GM12878 (cell line): ENCODE results near the gene GP5. TPM values are rescaled to one million over a fixed set of nuclear protein-coding genes. Genes with fewer than 3 reads are reported as not detected.

ENCODE experiments used
- ATAC-seq: fragments of 200-7000 bp; cut with Tn5 transposase; 3 replicates; pipeline ENCODE4 v1.9.1; 2020; ENCODE audit warnings: mild to moderate bottlenecking, moderate library complexity
- BruUV-seq: library from RNA; stranded (reverse); fragments of 400-500 nt; replicated peaks from 2 replicates; lab custom pipeline; 2021; lab: Mats Ljungman, UMichigan
- CTCF ChIA-PET: fragments of 300-600 bp; sonication (Branson Sonifier 250); formaldehyde crosslinking; extraction: SDS; loops from one replicate; lab custom pipeline; 2021; ENCODE audit warnings: inconsistent platforms; lab: Yijun Ruan, JAX
- POLR2A ChIA-PET: fragments of 350-600 bp; formaldehyde crosslinking; extraction: SDS; loops from one replicate; lab custom pipeline; 2021; ENCODE audit warnings: inconsistent platforms; lab: Charles Lee
- RAD21 ChIA-PET: fragments of 300-600 bp; sonication (Branson Sonifier 250); formaldehyde crosslinking; loops from one replicate; lab custom pipeline; 2023; ENCODE audit warnings: antibody characterized with exemption; ENCODE audit not compliant: unreplicated experiment; lab: Charles Lee
- SMC1A ChIA-PET: fragments of 300-600 bp; sonication (Branson Sonifier 250); formaldehyde crosslinking; loops from one replicate; lab custom pipeline; 2023; ENCODE audit not compliant: unreplicated experiment, uncharacterized antibody; lab: Charles Lee
- DNase-seq: peaks from one replicate; pipeline ENCODE4 v3.0.0-alpha.2; 2011; ENCODE audit warnings: low read depth, low spot score
- FAIRE-seq: peaks from 3 replicates; lab custom pipeline; 2011; peaks lifted over from hg19 to GRCh38; lab: Jason Lieb, UNC
- H2AFZ ChIP-seq: 2 replicates; pipeline ENCODE4 v1.6.0; 2011; ENCODE audit warnings: low read depth, low read length, control low read depth; ENCODE audit not compliant: control insufficient read depth
- H3K27ac ChIP-seq: 2 replicates; pipeline ENCODE4 v1.5.1; 2011; ENCODE audit warnings: control low read depth; ENCODE audit not compliant: control insufficient read depth, insufficient read depth
- H3K27me3 ChIP-seq, 2 experiments: replicated peaks in 1 of 2; 2 replicates each; pipeline versions ENCODE4 v1.6.0 to v1.6.1; 2011; ENCODE audit warnings: low read length in 1 of 2; ENCODE audit not compliant: control insufficient read depth in 2 of 2, insufficient read depth in 2 of 2
- H3K36me3 ChIP-seq, 2 experiments: 2 replicates each; pipeline ENCODE4 v1.5.1; 2011; ENCODE audit warnings: low read length in 1 of 2; ENCODE audit not compliant: control insufficient read depth in 2 of 2, insufficient read depth in 2 of 2
- H3K4me1 ChIP-seq: 2 replicates; pipeline ENCODE4 v1.6.1; 2011; ENCODE audit warnings: mild to moderate bottlenecking, low read length, moderate library complexity, mixed read lengths; ENCODE audit not compliant: control insufficient read depth, insufficient read depth
- H3K4me2 ChIP-seq: 2 replicates; pipeline ENCODE4 v1.6.0; 2011; ENCODE audit warnings: control low read depth; ENCODE audit not compliant: control insufficient read depth, insufficient read depth
- H3K4me3 ChIP-seq: fragments of 200-600 bp; sonication (generic); 2 replicates; pipeline ENCODE4 v1.5.1; 2016
- H3K79me2 ChIP-seq: 2 replicates; pipeline ENCODE4 v1.6.0; 2011; ENCODE audit warnings: low read length; ENCODE audit not compliant: control insufficient read depth, insufficient read depth
- H3K9ac ChIP-seq: 2 replicates; pipeline ENCODE4 v1.8.0; 2011; ENCODE audit warnings: low read length, control low read depth, mixed read lengths; ENCODE audit not compliant: control insufficient read depth, insufficient read depth
- H3K9me3 ChIP-seq: replicated peaks from 3 replicates; pipeline ENCODE4 v1.5.1; 2011; ENCODE audit warnings: mild to moderate bottlenecking, low read length; ENCODE audit not compliant: control insufficient read depth, insufficient read depth
- H4K20me1 ChIP-seq: 2 replicates; pipeline ENCODE4 v1.6.0; 2011; ENCODE audit not compliant: control insufficient read depth, insufficient read depth
- ATF7 ChIP-seq: fragments of 450-650 bp; IDR thresholded peaks from 2 replicates; pipeline ENCODE4 v1.6.1; 2016; ENCODE audit warnings: low read depth, mild to moderate bottlenecking
- CUX1 ChIP-seq: IDR thresholded peaks from 2 replicates; pipeline ENCODE4 v1.6.1; 2012; ENCODE audit warnings: improper control_type of control experiment, low read depth, low read length; ENCODE audit not compliant: insufficient replicate concordance
- GABPA ChIP-seq: IDR thresholded peaks from 2 replicates; pipeline ENCODE4 v1.6.1; 2014; ENCODE audit warnings: antibody characterized with exemption, low read depth, mild to moderate bottlenecking, inconsistent platforms
- HDAC6 ChIP-seq: fragments of 200-600 bp; sonication (generic); IDR thresholded peaks from one replicate; pipeline ENCODE4 v1.8.0; 2017; ENCODE audit warnings: antibody characterized with exemption; ENCODE audit not compliant: unreplicated experiment
- IKZF2 ChIP-seq, 2 experiments: fragments of 450-650 bp; IDR thresholded peaks; 2 replicates each; pipeline ENCODE4 v1.6.1; 2017; ENCODE audit warnings: mild to moderate bottlenecking in 2 of 2, moderate library complexity in 2 of 2
- MEF2B ChIP-seq: fragments of 450-650 bp; IDR thresholded peaks from 2 replicates; pipeline ENCODE4 v1.6.1; 2018; ENCODE audit warnings: mild to moderate bottlenecking, moderate library complexity; ENCODE audit not compliant: partially characterized antibody, poor library complexity, severe bottlenecking
- PRDM15 ChIP-seq: fragments of 450-650 bp; formaldehyde crosslinking; IDR thresholded peaks from 2 replicates; pipeline ENCODE4 v1.4.0; 2020; ENCODE audit warnings: mild to moderate bottlenecking, moderate library complexity
- RELA ChIP-seq: fragments of 450-650 bp; IDR thresholded peaks from 2 replicates; pipeline ENCODE4 v1.8.0; 2014; ENCODE audit warnings: borderline replicate concordance; ENCODE audit not compliant: partially characterized antibody
- RELB ChIP-seq: fragments of 450-650 bp; IDR thresholded peaks from 2 replicates; pipeline ENCODE4 v1.6.1; 2017; ENCODE audit warnings: low read depth, mild to moderate bottlenecking, moderate library complexity
- SREBF1 ChIP-seq: IDR thresholded peaks from 2 replicates; pipeline ENCODE4 v1.6.1; 2012; ENCODE audit warnings: mild to moderate bottlenecking, low read length
- YY1 ChIP-seq: IDR thresholded peaks from 2 replicates; pipeline ENCODE4 v1.6.1; 2011; ENCODE audit warnings: low read depth, mild to moderate bottlenecking, low read length
- WGBS: methylation state at CpG from one replicate; pipeline ENCODE4 v1.1.6; 2016; ENCODE audit warnings: low lambda C conversion rate; ENCODE audit not compliant: insufficient replicate concordance, insufficient coverage; ENCODE audit errors: missing lambda C conversion rate; 5-methylcytosine and 5-hydroxymethylcytosine counted together
- in situ Hi-C: fragments of 300-500 bp; cut with MboI; formaldehyde crosslinking; loops from 9 replicates; pipeline ENCODE4 v1.14.3; 2018; ENCODE audit warnings: mixed read lengths
- intact Hi-C: fragments of 100-400 bp; cut with micrococcal nuclease; formaldehyde crosslinking; loops from one replicate; pipeline ENCODE4 v1.14.2; 2022; ENCODE audit not compliant: unreplicated experiment
- polyA plus RNA-seq, 11 experiments: library from polyadenylated mRNA; depleted of rRNA in 4 of 11; unstranded in 6 of 11; stranded (reverse) in 5 of 11; fragments of >200 nt; fragmentation: Nextera tagmentation in 4 of 11; fragmentation: Illumina TruSeq in 1 of 11; extraction: Ambion mirVana in 4 of 11; extraction: Trizol in 1 of 11; gene quantifications; 1 replicate in 1 of 11; 2 replicates in 10 of 11; pipeline versions ENCODE4 v1.2.1 to v1.2.3, GENCODE V29; 2011 to 2016; ENCODE audit warnings: inconsistent platforms in 2 of 11, missing spikeins in 2 of 11, low read depth in 1 of 11
- total RNA-seq, 4 experiments: library from RNA; depleted of rRNA in 3 of 4; stranded (reverse); fragments of >200 nt in 3 of 4; fragmentation: Illumina TruSeq in 1 of 4; extraction: Trizol in 1 of 4; gene quantifications; 2 replicates each; pipeline versions ENCODE4 v1.2.1 to v1.2.3, GENCODE V29; 2013 to 2021

The GP5 gene
- total and polyA plus RNA-seq, 10 of the 15 experiments (the other 5 are each of a cell fraction or from before 2014, with no cell fraction given), result not detected

GRCh38 chr3:194386648-194387047, 12.4 kb downstream of the GP5 start:
- ChIA-PET POLR2A (no interaction called here), CTCF (interaction anchor here (1.1 kb wide), 1 partner anchor 53 kb away, joined by 4 read pairs; no protein-coding TSS in a partner anchor), SMC1A (no interaction called here), RAD21 (no interaction called here)
- no peaks in the 10 kb centered on the region for H4K20me1 ChIP-seq
- no peak overlapping the region for H3K9ac ChIP-seq
- no peak overlapping the region for H3K4me3 ChIP-seq
- no peak overlapping the region for H3K4me2 ChIP-seq
- intact Hi-C loops, result no loop called here
- no peaks in the 10 kb centered on the region for H3K79me2 ChIP-seq
- DNase-seq, result no peak
- no peaks in the 10 kb centered on the region for H3K4me1 ChIP-seq
- no TSS peak for BruUV-seq
- FAIRE-seq, result no peak
- WGBS, result 37% methylated on average over 7 of the region's 7 CpGs
- TF ChIP-seq HDAC6, result no peak
- TF ChIP-seq PRDM15 (CRISPR knock-in tag), result no peak
- TF ChIP-seq RELB, result no peak
- TF ChIP-seq RELA, result no peak
- TF ChIP-seq MEF2B, result no peak
- TF ChIP-seq SREBF1, result no peak
- TF ChIP-seq CUX1, result no peak
- no peak for TF ChIP-seq YY1
- no peak for TF ChIP-seq ATF7
- no peak for TF ChIP-seq GABPA
- no peak for TF ChIP-seq IKZF2 (IDR thresholded peaks at IDR 0.05)
- no peak overlapping the region for H3K27ac ChIP-seq
- in situ Hi-C loops, result no loop called here
- H3K27me3 ChIP-seq, result no peaks in the 10 kb centered on the region
- ATAC-seq, result no peak
- H2AFZ ChIP-seq, result no peak overlapping the region
- H3K9me3 ChIP-seq, result peaks cover 2% of the 10 kb centered on the region; the same call in 1 of the 3 replicates
- H3K36me3 ChIP-seq, result no peaks in the 10 kb centered on the region
